ENCODE data around the gene PMPCA. TPM values are rescaled to one million over a fixed set of nuclear protein-coding genes. Genes with fewer than 3 reads are reported as not detected.

PMPCA gene
- total RNA-seq, 4 donors from 2014 or later = 28.8 to 48.2 (median 39.0) TPM

GRCh38 chr9:136465500-136466154, 55.2 kb downstream of the PMPCA start:
- H3K4me3 ChIP-seq (replicated peaks in 1 of 3) = no peak overlapping the region
- no peak overlapping the region for H3K27ac ChIP-seq
- no peaks in the 10 kb centered on the region for H3K4me1 ChIP-seq
- DNase-seq = no peak
- H3K27me3 ChIP-seq = no peaks in the 10 kb centered on the region
- H3K36me3 ChIP-seq = peaks cover 80 to 93% of the 10 kb centered on the region in 2 donors
- 95 to 96% methylated on average over 27 of the region's 27 CpGs for WGBS, 2 donors
- intact Hi-C loops (cut with DNase I) = no loop called here
- no peak for TF ChIP-seq POLR2A (IDR thresholded peaks at IDR 0.05)
- no peak for TF ChIP-seq CTCF (IDR thresholded peaks at IDR 0.05)
- H3K9me3 ChIP-seq = no peaks in the 10 kb centered on the region

GRCh38 chr9:136466155-136466541, 55.7 kb downstream of the PMPCA start:
- H3K4me3 ChIP-seq (replicated peaks in 1 of 3) = no peak overlapping the region
- H3K27ac ChIP-seq = no peak overlapping the region
- TF ChIP-seq CTCF (IDR thresholded peaks at IDR 0.05) = no peak
- TF ChIP-seq POLR2A (IDR thresholded peaks at IDR 0.05) = no peak
- no peak for DNase-seq
- H3K27me3 ChIP-seq = no peaks in the 10 kb centered on the region
- no peaks in the 10 kb centered on the region for H3K4me1 ChIP-seq
- peaks cover 82 to 93% of the 10 kb centered on the region in 2 donors for H3K36me3 ChIP-seq
- 94 to 95% methylated on average over 30 of the region's 30 CpGs for WGBS, 2 donors
- intact Hi-C loops (cut with DNase I) = no loop called here
- no peaks in the 10 kb centered on the region for H3K9me3 ChIP-seq

GRCh38 chr9:136467766-136468165, 57.3 kb downstream of the PMPCA start:
- TF ChIP-seq CTCF (IDR thresholded peaks at IDR 0.05) (no peak), POLR2A (IDR thresholded peaks at IDR 0.05) (no peak)
- DNase-seq = no peak
- Histone ChIP-seq H3K9me3 (no peaks in the 10 kb centered on the region), H3K4me1 (no peaks in the 10 kb centered on the region), H3K27ac (no peak overlapping the region), H3K27me3 (no peaks in the 10 kb centered on the region), H3K36me3 (peaks cover 75 to 93% of the 10 kb centered on the region in 2 donors), H3K4me3 (replicated peaks in 1 of 3) (no peak overlapping the region)
- intact Hi-C loops (cut with DNase I) = no loop called here
- WGBS, 2 donors = 87 to 93% methylated on average over 14 to 15 of the region's 15 CpGs

- Histone ChIP-seq H3K27ac (no peak overlapping the region), H3K36me3 (peaks cover 69 to 92% of the 10 kb centered on the region in 2 donors)
Measured at GRCh38 chr9:136470356-136470755, 59.9 kb downstream of the PMPCA start.

More at GRCh38 chr9:136470356-136470755, 59.9 kb downstream of the PMPCA start:
- Histone ChIP-seq H3K4me1 (no peaks in the 10 kb centered on the region), H3K27me3 (no peaks in the 10 kb centered on the region), H3K9me3 (no peaks in the 10 kb centered on the region), H3K4me3 (replicated peaks in 1 of 3) (no peak overlapping the region)
- WGBS, 2 donors = 94 to 95% methylated on average over 10 to 11 of the region's 11 CpGs
- no peak for DNase-seq
- intact Hi-C loops (cut with DNase I) = no loop called here
- no peak for TF ChIP-seq CTCF (IDR thresholded peaks at IDR 0.05)
- no peak for TF ChIP-seq POLR2A (IDR thresholded peaks at IDR 0.05)
